HG02852 (cell line): Measurements from ENCODE around the gene ZNF581.

Experiments
- ATAC-seq: cut with Tn5 transposase; IDR thresholded peaks from one replicate; pipeline ENCODE4 v1.9.1; 2021; ENCODE audit warnings: mild to moderate bottlenecking, moderate library complexity; ENCODE audit not compliant: unreplicated experiment

ZNF581 gene

DNA sequence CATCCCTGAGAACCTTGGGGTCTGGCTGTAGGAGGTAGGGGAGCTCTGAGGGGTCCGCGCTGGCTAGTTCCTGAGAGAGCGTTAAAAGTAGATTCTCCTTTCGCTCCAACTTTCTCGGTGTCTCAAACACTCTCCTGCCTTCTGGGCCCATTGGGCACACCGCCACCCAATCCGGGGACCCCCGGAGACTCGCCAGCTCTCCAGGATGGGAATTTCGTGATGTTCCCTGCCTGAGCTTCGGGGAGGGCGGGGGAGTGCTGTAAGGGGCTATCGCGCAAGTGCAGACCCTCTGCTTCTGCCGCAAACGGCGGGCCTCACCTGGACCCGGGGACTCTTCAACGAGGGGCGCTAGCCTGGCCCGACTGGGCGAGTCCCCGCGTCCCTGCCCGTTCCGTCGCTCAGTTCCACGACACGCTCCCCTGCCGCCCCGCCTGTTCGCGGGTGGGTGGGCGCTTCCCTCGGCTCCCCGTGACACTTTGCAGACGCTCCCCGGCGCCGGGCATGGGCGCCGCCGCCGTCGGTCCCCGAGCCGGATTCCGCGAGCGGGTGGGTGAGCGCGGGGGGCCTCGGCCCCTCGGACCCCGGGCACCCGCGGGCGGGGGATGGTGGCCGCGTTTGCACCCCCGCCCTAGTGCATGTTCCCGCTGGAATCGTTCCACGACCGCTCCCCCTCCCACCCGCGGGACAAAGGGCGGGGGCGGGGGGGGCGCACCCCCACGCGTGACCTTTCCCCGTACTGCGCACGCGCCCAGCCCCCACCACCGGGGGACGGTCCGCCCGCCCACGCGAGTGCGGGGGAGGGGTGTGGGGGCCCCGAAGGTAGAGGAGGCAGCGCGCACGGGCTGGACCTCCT, 4.5 kb downstream of the ZNF581 start, which contains the start of gene CCDC106:
Gene CCDC106 (plus strand): TSS at position 481 of the 853 bp plus-strand sequence. CDS start 835 bp downstream, outside the sequence.
- no peak for ATAC-seq

DNA sequence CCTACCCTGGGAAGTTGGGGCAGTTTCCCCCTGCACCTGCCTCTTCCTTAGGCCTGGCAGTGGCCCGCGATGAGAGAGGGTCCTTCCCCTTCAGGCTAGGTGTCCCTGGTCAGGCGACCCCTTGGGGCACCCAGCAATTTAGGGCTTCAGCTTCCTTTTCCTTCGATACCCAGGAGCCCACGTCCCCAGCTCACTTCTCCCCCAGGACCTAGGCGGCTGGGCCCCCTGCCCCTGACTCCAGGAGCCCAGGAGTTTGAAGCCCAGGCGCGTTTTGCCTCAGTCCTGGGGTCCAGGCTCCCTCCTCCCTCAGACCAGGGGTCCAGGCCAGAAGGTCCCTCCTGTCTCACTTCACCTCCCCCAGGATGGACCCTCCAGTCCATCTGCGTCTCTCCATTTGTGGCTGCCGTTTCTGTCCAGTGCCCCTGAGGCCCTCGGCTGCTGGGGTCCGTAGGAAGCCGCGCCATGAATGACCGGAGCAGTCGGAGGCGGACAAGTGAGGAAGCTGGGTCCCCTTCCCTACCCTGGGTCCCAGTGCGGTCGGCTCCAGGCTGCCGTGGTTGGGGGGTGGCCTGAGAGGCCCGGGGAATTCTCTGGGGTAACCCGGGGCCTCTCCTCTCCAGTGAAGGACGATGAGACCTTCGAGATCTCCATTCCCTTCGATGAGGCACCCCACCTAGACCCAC, 5.3 kb downstream of the ZNF581 start:
- ATAC-seq, result no peak

DNA sequence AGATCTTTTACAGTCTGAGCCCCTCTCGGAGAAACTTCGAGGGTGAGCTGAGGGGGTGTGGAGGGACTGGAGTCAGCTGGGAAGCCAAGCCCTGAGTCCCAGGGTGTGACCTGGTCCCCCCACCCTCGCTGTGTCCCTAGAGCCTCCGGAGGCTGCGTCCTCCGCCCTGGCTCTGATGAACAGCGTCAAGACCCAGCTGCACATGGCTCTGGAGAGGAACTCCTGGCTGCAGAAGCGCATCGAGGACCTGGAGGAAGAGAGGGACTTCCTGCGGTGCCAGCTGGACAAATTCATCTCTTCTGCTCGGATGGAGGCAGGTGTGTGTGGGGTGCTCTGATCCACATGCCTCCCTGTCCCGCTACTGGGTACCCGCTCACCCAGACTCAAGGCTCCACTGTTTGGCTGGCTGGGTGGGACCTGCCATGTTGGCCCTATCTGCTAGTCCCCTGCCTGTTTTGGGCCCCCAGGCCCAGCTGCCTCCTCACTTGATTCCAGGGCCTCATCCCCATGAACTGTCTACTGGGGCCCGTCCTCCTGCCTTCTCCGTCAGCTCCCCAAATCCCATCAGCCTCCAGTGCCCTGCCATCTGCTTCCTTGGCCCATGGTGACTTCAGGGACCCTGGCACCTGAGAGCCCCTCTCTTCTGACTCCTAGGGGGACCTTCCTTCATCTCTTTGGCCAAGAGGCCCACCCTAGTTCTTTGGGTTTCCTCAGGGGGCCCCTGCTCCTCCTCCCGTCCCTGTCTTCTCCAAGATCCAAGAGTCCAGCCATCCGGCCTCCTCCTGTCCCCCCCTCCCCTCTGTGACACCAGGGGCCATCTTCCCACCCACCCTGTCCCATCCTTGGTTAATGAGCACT, 6.0 kb downstream of the ZNF581 start:
- ATAC-seq, result no peak

DNA sequence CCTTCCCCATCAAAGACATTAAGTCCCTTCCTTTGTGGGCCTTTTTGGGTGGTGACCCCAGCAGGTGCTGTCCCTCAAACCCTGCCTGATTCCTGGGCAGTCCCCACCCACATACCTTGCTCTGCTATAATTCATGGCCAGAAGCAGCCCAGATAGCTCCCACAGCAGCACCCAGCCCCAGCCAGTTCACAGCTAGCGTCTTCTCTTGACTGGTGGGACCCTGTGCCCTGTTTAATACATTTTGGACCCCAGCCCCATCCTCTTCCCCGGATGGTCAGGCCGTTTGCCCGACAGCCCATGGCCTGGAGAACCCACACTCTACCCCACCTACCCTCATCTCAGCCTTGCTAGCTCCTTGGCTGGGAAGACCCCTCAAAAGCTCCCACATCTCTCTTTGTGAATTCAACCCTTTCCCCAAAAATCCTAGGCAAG, 6.7 kb downstream of the ZNF581 start:
- no peak for ATAC-seq

DNA sequence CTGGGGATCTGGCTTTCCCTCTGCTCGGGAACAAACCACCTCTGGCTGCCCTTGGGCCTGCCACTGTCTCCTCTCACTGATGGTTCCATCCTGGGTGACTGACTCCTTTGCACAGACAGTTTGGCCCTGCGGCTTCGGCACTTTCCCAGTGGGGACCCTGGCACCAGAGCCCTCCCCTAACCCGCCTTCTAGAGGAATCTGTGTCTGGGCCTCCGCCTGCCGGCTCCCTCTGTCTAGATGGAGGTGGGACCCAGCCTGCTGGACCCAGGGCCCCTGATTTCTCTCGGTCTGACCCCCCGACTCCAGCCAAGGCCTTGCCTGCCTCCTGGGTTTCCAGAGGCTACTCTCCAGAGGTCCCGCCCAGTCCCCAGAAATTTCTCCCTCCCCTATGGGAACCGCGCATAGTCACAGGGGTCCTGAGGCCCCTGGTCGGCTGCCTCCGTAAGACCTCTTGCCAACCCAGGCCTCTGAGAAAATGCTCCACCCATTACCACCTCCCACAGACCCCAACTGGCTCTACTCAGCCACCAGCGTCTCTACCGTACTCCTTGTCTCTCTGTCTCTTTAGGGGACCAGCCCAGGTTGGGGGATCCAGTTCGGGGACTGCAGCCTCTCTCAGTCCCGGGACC, 7.3 kb downstream of the ZNF581 start:
- ATAC-seq, result no peak

DNA sequence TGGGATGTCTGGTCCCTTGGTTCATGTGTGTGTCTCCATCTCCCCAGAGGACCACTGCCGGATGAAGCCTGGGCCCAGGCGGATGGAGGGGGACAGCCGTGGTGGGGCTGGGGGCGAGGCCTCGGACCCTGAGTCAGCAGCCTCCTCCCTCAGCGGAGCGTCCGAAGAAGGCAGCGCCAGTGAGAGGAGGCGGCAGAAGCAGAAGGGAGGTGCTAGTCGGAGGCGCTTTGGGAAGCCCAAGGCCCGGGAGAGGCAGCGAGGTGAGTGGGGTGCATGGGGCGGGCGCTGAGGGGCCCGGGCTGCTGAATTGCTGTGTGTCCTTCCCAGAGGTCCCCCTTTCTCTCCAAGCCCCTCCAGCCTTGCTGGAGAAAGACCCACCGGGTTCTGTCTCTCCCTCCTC, 7.8 kb downstream of the ZNF581 start:
- ATAC-seq, result no peak

DNA sequence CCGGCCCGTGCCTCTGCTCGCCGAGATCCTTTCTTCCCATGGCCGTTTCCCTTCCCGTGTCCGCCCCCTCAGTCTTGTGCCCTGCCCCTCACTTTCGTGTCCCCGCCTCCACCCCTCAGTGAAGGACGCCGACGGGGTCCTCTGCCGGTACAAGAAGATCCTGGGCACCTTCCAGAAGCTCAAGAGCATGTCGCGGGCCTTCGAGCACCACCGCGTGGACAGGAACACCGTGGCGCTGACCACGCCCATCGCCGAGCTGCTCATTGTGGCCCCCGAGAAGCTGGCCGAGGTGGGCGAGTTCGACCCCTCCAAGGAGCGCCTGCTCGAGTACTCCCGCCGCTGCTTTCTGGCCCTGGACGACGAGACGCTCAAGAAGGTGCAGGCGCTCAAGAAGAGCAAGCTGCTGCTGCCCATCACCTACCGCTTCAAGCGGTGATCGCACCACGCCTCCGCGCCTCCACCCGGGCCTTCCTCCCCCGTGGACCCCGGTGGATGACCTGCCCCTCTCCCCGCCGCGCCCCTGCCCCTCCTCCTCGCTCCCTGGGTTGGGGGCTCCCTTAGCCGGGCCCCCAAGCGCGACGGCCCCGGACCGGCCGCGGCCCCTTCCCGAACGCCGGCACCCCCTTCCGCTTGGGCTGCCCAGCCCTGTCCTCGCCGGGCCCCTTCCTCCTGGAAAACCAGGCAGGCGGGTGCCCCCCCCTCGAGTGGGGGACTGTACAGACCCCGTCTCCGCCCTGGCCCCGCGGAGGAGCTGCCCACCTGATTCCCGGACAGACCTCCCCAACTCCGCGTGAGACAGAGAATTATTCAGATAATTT, 9.1 kb downstream of the ZNF581 start:
- no peak for ATAC-seq

DNA sequence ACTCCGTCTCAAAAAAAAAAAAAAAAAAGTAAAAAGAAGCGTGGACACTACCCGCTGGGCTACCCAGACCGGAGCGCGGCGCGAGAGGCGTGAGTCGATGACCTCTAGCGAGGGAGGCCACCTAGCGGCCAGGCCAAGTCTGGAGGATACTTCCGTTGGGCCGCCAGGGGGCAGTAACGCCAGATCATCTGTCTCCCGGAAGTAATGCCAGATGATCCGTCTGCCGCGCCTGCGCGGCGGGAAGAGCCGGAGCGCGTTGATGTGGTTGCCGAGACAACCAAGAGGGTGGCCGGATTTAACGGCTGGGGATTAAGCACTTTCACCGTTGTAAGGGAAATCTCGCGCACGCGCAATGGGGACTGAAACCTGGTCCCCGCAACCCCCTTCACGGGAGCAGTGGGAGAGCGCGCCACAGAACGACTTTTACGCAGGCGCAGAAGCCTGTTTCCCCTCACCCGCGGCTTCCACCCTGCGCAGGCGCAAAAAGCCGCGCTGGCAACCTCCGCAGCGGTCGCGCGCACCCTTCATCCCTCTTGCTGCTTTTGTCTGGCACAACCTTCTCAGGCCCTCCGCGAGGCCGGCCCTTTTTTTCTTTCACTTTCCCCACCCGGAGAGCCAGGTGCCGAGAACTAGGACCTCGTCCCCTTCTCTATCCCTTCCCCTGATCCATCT, 10.3 kb downstream of the ZNF581 start:
- peak; percentile 41 for ATAC-seq

DNA sequence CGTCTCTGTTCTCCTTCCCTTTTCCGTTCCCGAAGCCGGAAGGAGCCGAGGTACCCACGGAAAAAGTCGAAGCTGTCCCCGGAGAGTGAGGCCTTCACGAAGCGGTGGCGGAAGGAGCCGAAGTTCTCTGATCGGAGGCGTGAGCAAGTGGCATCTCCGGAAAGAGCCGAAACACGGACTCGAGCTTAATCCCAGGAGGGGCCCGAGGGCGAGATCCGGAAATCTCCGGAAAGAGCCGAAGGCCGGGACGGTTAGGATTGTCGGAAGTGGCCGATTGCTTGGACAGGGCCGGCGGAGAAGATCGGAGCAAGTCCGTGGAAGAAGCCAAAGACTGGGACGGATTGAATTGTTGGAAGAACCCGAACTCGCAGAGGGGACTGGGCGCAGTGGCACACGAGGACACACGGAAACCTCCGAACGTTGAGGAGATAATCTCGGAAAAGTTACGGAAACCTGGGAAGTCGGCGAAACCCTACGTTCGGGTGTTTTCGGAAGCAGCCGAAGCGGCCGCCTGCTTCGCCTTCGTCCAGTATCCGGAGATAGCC, 10.9 kb downstream of the ZNF581 start:
- ATAC-seq, result peak; percentile 55

DNA sequence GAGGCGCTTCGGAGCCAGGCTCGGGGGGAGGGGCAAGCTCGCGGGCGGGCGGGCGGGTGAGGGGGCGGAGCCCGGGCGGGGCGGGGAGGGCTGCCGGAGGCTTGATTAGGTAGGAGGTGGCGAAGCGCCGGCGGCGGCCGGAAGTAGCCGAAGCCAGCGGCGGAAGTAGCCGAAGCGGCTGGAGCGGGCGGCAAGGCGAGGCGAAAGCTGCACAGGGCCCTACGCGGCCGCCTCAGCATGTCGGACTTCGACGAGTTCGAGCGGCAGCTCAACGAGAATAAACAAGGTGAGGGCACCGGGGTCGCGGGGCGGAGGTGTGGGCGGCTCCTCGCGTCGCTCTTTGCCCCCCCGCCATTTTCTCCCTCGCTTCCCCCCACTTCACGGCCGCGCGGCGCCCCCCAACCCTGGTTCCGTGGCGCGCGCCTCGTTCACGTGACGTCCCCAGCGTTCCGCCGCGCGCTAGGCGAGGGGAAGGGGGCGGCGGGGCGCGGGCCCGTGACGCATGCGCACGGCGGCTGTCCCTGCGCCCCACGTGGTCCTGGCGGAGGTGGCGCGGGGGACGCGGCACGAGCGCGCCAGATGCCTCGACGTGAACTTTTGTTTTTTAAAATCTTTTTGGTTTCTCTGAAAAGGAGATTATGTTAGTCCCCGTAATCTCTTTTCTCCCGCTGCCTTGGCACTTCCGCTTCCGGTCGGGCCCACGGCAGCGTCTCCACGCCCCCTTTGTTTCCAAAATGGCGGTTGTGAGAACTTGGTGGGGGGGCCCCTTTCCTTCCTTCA, 11.6 kb downstream of the ZNF581 start, which contains the start of gene U2AF2:
Gene U2AF2 (plus strand): TSS at position 168 of the 780 bp plus-strand sequence. CDS start 70 bp downstream, at position 238.
- ATAC-seq, result peak; percentile 30

DNA sequence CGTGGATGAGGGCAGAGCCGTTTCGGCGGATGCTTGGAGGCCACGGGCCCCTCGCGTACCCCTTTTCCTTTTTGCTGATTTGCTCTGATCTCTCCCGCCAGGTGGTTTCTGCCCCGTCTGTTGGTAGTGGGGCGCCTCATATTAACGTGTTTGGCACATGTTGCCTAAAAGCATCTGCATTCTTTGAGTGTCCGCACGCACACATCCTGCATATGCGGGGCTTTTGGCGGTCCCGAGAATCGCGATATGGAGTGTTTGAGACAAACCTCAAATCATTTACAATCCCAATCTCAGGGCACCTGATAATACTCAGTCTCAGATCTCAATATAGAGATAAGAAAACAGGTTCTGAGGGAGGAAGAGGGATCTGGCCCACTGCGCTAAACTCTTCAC, 12.2 kb downstream of the ZNF581 start:
- no peak for ATAC-seq

DNA sequence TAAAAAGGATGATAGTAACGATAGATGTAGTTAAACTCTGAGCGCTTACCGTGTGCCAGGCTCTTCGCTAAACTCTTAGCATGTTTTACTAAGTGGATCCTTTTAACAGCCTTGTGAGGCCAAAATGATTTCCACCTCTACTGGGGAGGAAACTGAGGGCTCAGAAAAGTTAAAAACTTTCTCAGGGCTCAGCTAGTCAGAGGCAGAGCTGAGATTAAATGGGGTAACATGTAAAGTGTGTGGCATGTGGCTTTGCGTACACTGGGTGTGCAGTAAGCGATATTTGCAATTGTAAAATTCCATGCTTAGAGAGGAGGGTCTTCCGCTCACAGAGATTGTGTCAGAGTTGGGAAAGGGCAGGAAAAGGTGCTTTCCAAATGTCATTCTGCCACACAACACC, 13.1 kb downstream of the ZNF581 start:
- ATAC-seq, result no peak

DNA sequence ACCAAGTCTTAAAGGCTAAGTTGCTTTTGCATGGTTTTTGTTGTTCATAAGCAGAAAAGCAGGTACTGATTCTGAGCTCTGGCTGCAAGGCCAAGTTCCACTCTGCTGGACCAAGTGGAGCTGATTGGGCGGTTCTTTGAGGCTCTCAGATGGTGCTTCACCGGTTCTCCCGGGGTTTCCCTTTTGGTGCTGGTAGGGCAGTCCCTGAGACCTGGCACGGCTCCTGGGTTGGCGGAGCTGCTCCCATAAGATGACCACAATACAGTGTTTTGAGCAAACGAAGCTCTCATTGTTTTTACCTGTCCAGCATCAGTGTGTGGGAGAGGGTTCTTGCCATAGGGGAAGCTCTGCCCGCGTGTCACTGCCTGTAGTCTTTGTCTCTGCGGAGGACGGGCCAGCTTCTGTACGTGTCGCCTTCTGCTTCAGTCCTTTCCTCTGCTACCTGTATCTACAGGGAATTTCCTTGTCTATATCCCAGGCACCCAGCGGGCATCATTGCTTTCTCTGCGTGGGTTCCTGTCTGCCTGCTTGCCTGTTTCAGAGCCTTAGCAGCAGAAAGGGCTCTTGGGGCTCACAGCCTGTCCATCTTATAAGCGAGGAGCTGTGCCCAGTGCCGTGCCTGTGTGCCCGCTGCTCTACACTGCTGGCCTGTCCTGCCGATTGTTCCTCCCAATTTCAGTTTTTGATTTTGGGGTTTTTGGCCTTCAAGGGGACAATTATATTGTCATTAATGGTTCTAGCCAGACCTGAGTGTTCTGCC, 13.7 kb downstream of the ZNF581 start:
- ATAC-seq, result no peak

DNA sequence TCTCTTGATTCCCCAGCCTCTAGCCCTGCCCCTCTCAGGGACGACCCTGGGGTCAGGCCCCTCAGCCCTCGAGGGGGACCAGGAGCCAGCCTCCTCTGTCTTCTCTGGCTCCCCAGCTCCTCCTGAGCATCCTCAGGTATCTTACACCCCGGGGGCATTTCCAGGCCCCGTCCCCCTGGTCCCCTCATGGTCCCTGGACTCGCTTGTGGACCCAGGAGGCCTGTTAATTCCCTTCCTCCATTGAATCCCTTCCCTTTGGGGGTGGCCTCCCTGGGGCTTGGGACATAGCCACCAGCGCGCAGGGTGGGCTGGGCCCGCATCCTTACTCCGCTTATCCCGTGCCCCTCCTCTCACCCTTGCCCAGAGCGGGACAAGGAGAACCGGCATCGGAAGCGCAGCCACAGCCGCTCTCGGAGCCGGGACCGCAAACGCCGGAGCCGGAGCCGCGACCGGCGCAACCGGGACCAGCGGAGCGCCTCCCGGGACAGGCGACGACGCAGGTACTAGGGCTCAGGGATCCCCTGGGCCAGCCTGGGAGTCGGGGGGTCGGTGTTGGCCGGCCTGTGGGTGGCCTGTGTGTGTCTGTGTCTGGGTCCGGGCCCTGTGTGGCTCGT, 15.5 kb downstream of the ZNF581 start:
- no peak for ATAC-seq

DNA sequence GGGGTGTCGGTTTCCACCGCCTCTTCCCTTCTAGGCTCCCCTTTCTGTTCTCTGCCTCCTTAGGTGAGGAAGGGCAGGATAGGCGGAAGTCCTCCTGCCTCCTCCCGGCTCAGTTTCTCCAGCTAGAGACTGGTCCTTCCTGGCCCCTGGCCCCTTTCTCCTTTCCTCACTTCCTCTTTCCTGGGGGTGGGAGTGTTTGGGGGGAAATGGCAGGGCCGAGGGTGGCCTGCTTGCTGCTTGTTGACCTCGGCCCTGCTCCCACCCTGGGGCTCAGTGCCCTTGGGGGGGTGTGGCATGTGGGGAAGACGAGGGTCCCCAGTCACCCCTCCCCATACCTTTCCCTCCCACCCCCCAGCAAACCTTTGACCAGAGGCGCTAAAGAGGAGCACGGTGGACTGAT, 16.4 kb downstream of the ZNF581 start:
- ATAC-seq, result no peak

DNA sequence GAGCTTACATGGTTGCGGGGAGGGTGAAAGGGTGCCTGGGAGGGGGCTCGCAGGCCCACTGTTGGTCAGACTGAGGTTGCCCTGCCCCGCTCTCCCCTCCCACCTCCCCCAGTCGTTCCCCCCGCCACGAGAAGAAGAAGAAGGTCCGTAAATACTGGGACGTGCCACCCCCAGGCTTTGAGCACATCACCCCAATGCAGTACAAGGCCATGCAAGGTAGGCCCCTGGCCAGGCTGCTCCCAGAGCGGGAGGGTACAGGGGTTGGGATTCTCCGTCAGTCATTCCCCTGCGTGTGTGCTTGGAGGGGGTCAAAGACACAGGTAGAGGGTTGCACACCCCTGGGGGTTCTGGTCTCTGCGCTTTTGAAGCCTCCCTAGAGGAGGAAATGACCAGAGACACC, 17.0 kb downstream of the ZNF581 start:
- ATAC-seq, result no peak

DNA sequence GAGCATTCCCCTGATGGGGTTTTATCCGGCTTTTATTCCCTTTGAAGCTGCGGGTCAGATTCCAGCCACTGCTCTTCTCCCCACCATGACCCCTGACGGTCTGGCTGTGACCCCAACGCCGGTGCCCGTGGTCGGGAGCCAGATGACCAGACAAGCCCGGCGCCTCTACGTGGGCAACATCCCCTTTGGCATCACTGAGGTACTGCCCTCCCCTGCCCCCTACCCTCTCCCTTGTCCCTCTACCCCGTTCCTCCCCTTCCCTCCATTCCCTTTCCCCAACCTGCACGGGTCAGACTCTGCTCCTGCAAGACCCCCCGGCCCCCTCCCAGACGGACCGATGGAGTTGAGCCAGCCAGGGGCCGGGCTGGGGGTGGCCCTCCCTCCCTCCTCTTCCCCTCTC, 17.5 kb downstream of the ZNF581 start:
- no peak for ATAC-seq
